Body of pancreas (tissue), 4 donors: ENCODE data around the gene PTPRT. TPM values are rescaled to one million over a fixed set of nuclear protein-coding genes. Genes with fewer than 3 reads are reported as not detected.

Source experiments
- ATAC-seq: fragments of 150-250 bp; one replicate; pipeline ENCODE4 v1.9.1; 2016
- DNase-seq, 4 donors: peaks; one replicate each; pipeline ENCODE4 v3.0.0-alpha.2; 2019
- H3K27ac ChIP-seq, 4 donors: fragments of 200-600 bp; sonication (generic); 1 replicate in 3 of 4; 2 replicates in 1 of 4; pipeline versions ENCODE4 v1.5.1 to v1.6.1; 2016 to 2019; ENCODE audit warnings: mild to moderate bottlenecking in 1 of 4, mixed read lengths in 1 of 4, moderate library complexity in 1 of 4
- H3K27me3 ChIP-seq, 2 donors: fragments of 200-600 bp; sonication (generic); one replicate each; pipeline ENCODE4 v1.6.0; 2016; ENCODE audit warnings: mild to moderate bottlenecking in 1 of 2
- H3K36me3 ChIP-seq, 2 donors: fragments of 200-600 bp; sonication (generic); replicated peaks in 1 of 2; 2 replicates each; pipeline ENCODE4 v1.5.1; 2016; ENCODE audit warnings: low read depth in 2 of 2; ENCODE audit not compliant: insufficient read depth in 1 of 2
- H3K4me1 ChIP-seq: fragments of 200-600 bp; sonication (generic); one replicate; pipeline ENCODE4 v1.6.0; 2016
- H3K4me3 ChIP-seq, 2 donors: fragments of 200-600 bp; sonication (generic); 1 replicate in 1 of 2; 2 replicates in 1 of 2; pipeline ENCODE4 v1.5.1; 2016 to 2019
- H3K9me3 ChIP-seq, 3 donors: fragments of 200-600 bp; sonication (generic); 1 replicate in 2 of 3; 2 replicates in 1 of 3; pipeline ENCODE4 v1.5.1; 2016
- POLR2A ChIP-seq, 3 donors: fragments of 450-650 bp; IDR thresholded peaks; one replicate each; pipeline ENCODE4 v1.6.1; 2016; ENCODE audit warnings: antibody characterized with exemption in 3 of 3, mild to moderate bottlenecking in 2 of 3
- WGBS, 2 donors: methylation state at CpG; one replicate each; pipeline ENCODE4 v1.1.5; 2017; 5-methylcytosine and 5-hydroxymethylcytosine counted together
- intact Hi-C: fragments of 100-400 bp; cut with DNase I; formaldehyde crosslinking; loops from one replicate; pipeline ENCODE4 v1.15.1; 2023
- total RNA-seq, 2 donors: library from RNA; depleted of rRNA; stranded (reverse); fragments of >200 nt; gene quantifications; one replicate each; pipeline ENCODE4 v1.1.0, GENCODE V29; 2016
- TF ChIP-seq, protein P1 (sequence below), 7 experiments: fragments of 450-650 bp in 4 of 7; fragments of 200-600 bp in 3 of 7; sonication (generic) in 3 of 7; IDR thresholded peaks; one replicate each; pipeline ENCODE4 v1.5.1; 2016 to 2019; ENCODE audit warnings: antibody characterized with exemption in 7 of 7

PTPRT gene
- total RNA-seq, 2 donors from 2014 or later, result 0.33 to 1.0 TPM

DNA sequence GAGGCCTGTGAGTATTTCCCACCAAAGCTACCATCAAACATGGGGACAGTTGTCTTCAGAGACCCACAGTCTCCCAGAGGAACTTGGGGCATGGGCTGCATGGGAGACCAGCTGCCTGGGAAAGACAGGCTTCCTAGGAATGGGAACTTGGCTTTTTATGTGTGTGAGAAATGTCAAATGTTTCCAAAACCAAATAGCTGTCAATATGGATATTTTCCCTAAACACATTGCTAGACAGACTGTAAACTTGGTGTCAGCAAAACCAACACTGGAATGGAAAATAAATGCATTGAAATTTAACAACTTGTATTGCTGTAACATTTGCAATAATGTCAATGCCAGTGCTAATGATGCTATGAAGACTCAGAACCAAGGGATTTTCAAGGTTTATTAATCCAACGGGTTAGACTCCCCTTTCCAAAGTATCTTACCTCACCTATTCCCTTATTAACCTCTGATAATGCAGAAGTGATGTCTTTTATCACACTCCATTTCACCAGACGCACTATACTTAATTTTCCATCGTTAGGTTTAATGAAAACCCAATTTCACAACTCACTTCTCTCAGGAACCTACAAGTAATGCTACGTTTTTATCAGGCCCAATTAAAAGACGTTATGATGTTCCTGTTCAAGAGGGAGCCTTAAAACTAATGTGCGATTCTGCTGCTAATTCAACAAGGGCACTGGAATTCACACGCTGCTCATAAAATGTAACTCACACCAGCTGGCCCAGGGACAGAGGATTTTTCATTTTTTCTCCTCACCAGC lies 1025.4 kb downstream of the PTPRT start:
- TF ChIP-seq POLR2A (IDR thresholded peaks at IDR 0.05), result no peak
- TF ChIP-seq, protein P1, sequence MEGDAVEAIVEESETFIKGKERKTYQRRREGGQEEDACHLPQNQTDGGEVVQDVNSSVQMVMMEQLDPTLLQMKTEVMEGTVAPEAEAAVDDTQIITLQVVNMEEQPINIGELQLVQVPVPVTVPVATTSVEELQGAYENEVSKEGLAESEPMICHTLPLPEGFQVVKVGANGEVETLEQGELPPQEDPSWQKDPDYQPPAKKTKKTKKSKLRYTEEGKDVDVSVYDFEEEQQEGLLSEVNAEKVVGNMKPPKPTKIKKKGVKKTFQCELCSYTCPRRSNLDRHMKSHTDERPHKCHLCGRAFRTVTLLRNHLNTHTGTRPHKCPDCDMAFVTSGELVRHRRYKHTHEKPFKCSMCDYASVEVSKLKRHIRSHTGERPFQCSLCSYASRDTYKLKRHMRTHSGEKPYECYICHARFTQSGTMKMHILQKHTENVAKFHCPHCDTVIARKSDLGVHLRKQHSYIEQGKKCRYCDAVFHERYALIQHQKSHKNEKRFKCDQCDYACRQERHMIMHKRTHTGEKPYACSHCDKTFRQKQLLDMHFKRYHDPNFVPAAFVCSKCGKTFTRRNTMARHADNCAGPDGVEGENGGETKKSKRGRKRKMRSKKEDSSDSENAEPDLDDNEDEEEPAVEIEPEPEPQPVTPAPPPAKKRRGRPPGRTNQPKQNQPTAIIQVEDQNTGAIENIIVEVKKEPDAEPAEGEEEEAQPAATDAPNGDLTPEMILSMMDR (IDR thresholded peaks at IDR 0.05), result no peak
- Histone ChIP-seq H3K4me1 (no peaks in the 10 kb centered on the region), H3K4me3 (no peak overlapping the region), H3K36me3 (no peaks in the 10 kb centered on the region), H3K9me3 (no peaks in the 10 kb centered on the region), H3K27ac (no peak overlapping the region), H3K27me3 (no peaks in the 10 kb centered on the region)
- 56 to 65% methylated on average over 7 of the region's 7 CpGs for WGBS, 2 donors
- DNase-seq (no peak), ATAC-seq (no peak)
- intact Hi-C loops, result no loop called here

DNA sequence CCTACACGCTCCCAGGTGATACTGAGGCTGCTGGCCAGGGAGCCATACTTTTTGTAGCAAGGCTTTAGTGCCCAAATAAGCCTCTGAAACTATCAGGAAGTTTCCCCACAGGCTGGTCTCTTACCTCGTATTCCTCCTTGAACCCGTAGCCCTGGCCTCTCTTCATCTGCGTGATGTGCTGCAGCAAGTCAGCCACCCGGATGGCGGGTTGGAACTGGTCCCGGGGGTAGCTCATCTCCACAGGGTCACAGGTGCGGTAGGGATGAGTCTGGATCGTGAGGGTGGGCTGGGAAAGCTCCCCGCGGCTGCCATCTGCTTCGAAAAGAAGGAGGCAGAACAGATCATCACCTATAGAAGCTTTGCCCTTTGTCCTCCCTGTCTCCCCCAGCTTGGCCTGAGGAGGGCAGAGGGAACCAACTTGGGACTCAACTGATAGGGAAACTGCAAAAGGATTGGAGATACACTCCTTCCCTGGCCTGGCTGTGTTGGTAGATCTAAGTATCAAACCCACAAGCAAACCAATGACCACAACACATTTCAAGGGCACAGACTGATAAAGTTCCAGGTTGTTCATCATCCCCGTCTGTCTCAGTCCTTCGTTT lies 1028.4 kb downstream of the PTPRT start:
- ATAC-seq, result no peak
- no peaks in the 10 kb centered on the region for H3K9me3 ChIP-seq
- WGBS, 2 donors, result 66 to 69% methylated on average over 14 of the region's 14 CpGs
- no peak overlapping the region for H3K4me3 ChIP-seq
- TF ChIP-seq, protein P1 (IDR thresholded peaks at IDR 0.05), result no peak
- TF ChIP-seq POLR2A (IDR thresholded peaks at IDR 0.05), result no peak
- no peak for DNase-seq
- no peaks in the 10 kb centered on the region for H3K4me1 ChIP-seq
- no peak overlapping the region for H3K27ac ChIP-seq
- intact Hi-C loops, result no loop called here
- H3K36me3 ChIP-seq, result no peaks in the 10 kb centered on the region
- H3K27me3 ChIP-seq, result no peaks in the 10 kb centered on the region

DNA sequence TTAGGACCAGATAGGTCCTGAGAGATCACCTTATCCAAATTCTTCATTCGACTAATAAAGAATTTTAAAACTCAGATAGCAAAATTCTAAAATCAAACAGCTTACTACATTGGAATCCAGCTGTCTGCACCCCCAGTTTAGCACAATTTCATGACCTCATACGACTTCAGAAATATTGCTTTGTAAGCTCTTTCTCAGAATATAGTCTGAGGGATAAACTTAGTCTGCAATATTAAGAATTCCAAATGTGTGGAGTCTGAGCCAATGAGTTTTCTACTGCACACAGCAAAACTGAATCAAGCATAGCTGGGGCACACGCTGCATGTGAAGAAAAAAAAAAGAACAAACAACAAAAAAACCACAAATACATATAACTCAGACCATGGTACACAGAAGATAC lies 1029.9 kb downstream of the PTPRT start:
- Histone ChIP-seq H3K36me3 (no peaks in the 10 kb centered on the region), H3K9me3 (no peaks in the 10 kb centered on the region), H3K4me3 (no peak overlapping the region), H3K27ac (no peak overlapping the region), H3K27me3 (no peaks in the 10 kb centered on the region), H3K4me1 (no peaks in the 10 kb centered on the region)
- TF ChIP-seq, protein P1 (IDR thresholded peaks at IDR 0.05), result no peak
- TF ChIP-seq POLR2A (IDR thresholded peaks at IDR 0.05), result no peak
- intact Hi-C loops, result no loop called here
- no peak for ATAC-seq
- no peak for DNase-seq
- WGBS, 2 donors, result 43 to 46% methylated on average over 3 of the region's 3 CpGs

DNA sequence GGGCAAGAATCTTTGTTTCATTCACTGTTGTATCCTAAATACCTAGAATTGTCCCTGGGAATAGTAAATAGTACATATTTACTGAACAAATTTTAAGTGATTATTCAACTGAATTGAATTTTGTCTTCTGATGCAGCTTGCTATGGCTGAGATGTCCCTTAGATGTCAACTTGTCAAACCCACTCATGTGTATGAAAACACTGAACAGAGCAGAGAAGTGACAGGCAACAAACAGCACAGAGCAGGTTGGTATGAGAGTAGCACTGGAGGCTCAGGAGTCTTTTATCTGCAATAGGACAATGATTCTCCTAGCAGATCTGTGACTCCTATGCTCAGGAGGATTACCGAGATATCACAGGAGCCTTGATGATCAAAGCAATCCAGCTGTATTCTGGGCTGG lies 1031.4 kb downstream of the PTPRT start:
- no peaks in the 10 kb centered on the region for H3K36me3 ChIP-seq
- WGBS, 2 donors, result 59 to 89% methylated on average over 1 of the region's 1 CpG
- no peaks in the 10 kb centered on the region for H3K27me3 ChIP-seq
- H3K4me3 ChIP-seq, result no peak overlapping the region
- TF ChIP-seq POLR2A (IDR thresholded peaks at IDR 0.05), result no peak
- TF ChIP-seq, protein P1 (IDR thresholded peaks at IDR 0.05), result no peak
- no peak overlapping the region for H3K27ac ChIP-seq
- intact Hi-C loops, result no loop called here
- ATAC-seq (no peak), DNase-seq (no peak)
- no peaks in the 10 kb centered on the region for H3K9me3 ChIP-seq
- no peaks in the 10 kb centered on the region for H3K4me1 ChIP-seq
